WTC11 (cell line): ENCODE data around the gene THUMPD1. TPM values are rescaled to one million over a fixed set of nuclear protein-coding genes. Genes with fewer than 3 reads are reported as not detected.
"Not testable (repeated sequence)": the region's sequence is repeated elsewhere in the genome, so short reads cannot be mapped to it uniquely, and the experiment has no call there.

Experiments used
- ATAC-seq: fragments of 200-7000 bp; cut with Tn5 transposase; 2 replicates; pipeline ENCODE4 v1.10.0; 2021; ENCODE audit warnings: mild to moderate bottlenecking, moderate library complexity
- CTCF ChIA-PET: fragments of 300-600 bp; sonication (Branson Sonifier 250); formaldehyde crosslinking; loops from one replicate; lab custom pipeline; 2021; ENCODE audit warnings: antibody characterized with exemption; lab: Charles Lee
- POLR2A ChIA-PET: fragments of 350-600 bp; sonication (Branson Sonifier 250); formaldehyde crosslinking; loops from one replicate; lab custom pipeline; 2021; ENCODE audit warnings: antibody characterized with exemption; lab: Charles Lee
- DNase-seq: peaks from one replicate; pipeline ENCODE4 v3.0.0; 2021; ENCODE audit warnings: low spot score
- H3K27ac Mint-ChIP-seq: 2 replicates; pipeline ENCODE4 v1.8.0; 2021; ENCODE audit warnings: mixed read lengths
- H3K27me3 Mint-ChIP-seq: 2 replicates; pipeline ENCODE4 v1.8.0; 2021; ENCODE audit warnings: low read depth, mild to moderate bottlenecking, moderate library complexity, mixed read lengths
- H3K36me3 Mint-ChIP-seq: 2 replicates; pipeline ENCODE4 v1.8.0; 2021; ENCODE audit warnings: mixed read lengths
- H3K4me1 Mint-ChIP-seq: 2 replicates; pipeline ENCODE4 v1.8.0; 2022; ENCODE audit warnings: mixed read lengths
- H3K4me3 Mint-ChIP-seq: 2 replicates; pipeline ENCODE4 v1.8.0; 2021; ENCODE audit warnings: mild to moderate bottlenecking, moderate library complexity, mixed read lengths
- H3K9me3 Mint-ChIP-seq: 2 replicates; pipeline ENCODE4 v1.8.0; 2021; ENCODE audit warnings: mixed read lengths
- CREB1 ChIP-seq: sonication (generic); formaldehyde crosslinking; IDR thresholded peaks from 2 replicates; pipeline ENCODE4 v1.8.0; 2023; ENCODE audit warnings: mild to moderate bottlenecking, missing genetic modification reagents
- ELF4 ChIP-seq: sonication (generic); formaldehyde crosslinking; IDR thresholded peaks from 2 replicates; pipeline ENCODE4 v1.8.1; 2022; ENCODE audit warnings: low read depth, mild to moderate bottlenecking, moderate library complexity, missing genetic modification reagents
- EMX1 ChIP-seq: fragments of 250-450 bp; sonication (Bioruptor Pico); IDR thresholded peaks from 2 replicates; pipeline ENCODE4 v1.8.0; 2021; ENCODE audit warnings: mild to moderate bottlenecking
- ESRRA ChIP-seq: sonication (generic); formaldehyde crosslinking; IDR thresholded peaks from 2 replicates; pipeline ENCODE4 v1.8.1; 2022; ENCODE audit warnings: mild to moderate bottlenecking, missing genetic modification reagents, borderline replicate concordance
- ETV6 ChIP-seq: sonication (generic); formaldehyde crosslinking; IDR thresholded peaks from 2 replicates; pipeline ENCODE4 v1.8.1; 2022; ENCODE audit warnings: mild to moderate bottlenecking, missing genetic modification reagents
- FOXP1 ChIP-seq: sonication (generic); formaldehyde crosslinking; IDR thresholded peaks from 2 replicates; pipeline ENCODE4 v1.8.0; 2022; ENCODE audit warnings: missing genetic modification reagents, mild to moderate bottlenecking, moderate library complexity, borderline replicate concordance
- HMGA2 ChIP-seq: fragments of 250-450 bp; sonication (Bioruptor Pico); IDR thresholded peaks from 2 replicates; pipeline ENCODE4 v1.4.0; 2021; ENCODE audit warnings: mild to moderate bottlenecking, moderate library complexity
- HMGXB4 ChIP-seq: sonication (generic); formaldehyde crosslinking; IDR thresholded peaks from 2 replicates; pipeline ENCODE4 v1.8.1; 2023; ENCODE audit warnings: mild to moderate bottlenecking, moderate library complexity, missing genetic modification reagents
- JAZF1 ChIP-seq: fragments of 250-450 bp; sonication (Bioruptor Pico); IDR thresholded peaks from 2 replicates; pipeline ENCODE4 v1.9.0; 2021; ENCODE audit warnings: moderate library complexity, mild to moderate bottlenecking, inconsistent platforms
- MXD4 ChIP-seq: fragments of 250-450 bp; sonication (Bioruptor Pico); IDR thresholded peaks from 2 replicates; pipeline ENCODE4 v1.8.0; 2021; ENCODE audit warnings: mild to moderate bottlenecking, moderate library complexity, borderline replicate concordance
- NR2C2 ChIP-seq: sonication (generic); formaldehyde crosslinking; IDR thresholded peaks from 2 replicates; pipeline ENCODE4 v1.8.0; 2022; ENCODE audit warnings: mild to moderate bottlenecking, missing genetic modification reagents
- SMAD4 ChIP-seq: sonication (generic); formaldehyde crosslinking; IDR thresholded peaks from 2 replicates; pipeline ENCODE4 v1.8.0; 2022; ENCODE audit warnings: mild to moderate bottlenecking, missing genetic modification reagents
- SOX15 ChIP-seq: fragments of 250-450 bp; sonication (Bioruptor Pico); IDR thresholded peaks from 2 replicates; pipeline ENCODE4 v1.9.0; 2021; ENCODE audit warnings: mild to moderate bottlenecking
- TP53 ChIP-seq: sonication (generic); formaldehyde crosslinking; IDR thresholded peaks from 2 replicates; pipeline ENCODE4 v1.8.1; 2023; ENCODE audit warnings: mild to moderate bottlenecking, missing genetic modification reagents
- ZNF317 ChIP-seq: sonication (generic); formaldehyde crosslinking; IDR thresholded peaks from 2 replicates; pipeline ENCODE4 v1.8.1; 2023; ENCODE audit warnings: low read depth, mild to moderate bottlenecking, moderate library complexity, missing genetic modification reagents, borderline replicate concordance
- ZNF396 ChIP-seq: fragments of 250-450 bp; sonication (Bioruptor Pico); IDR thresholded peaks from 2 replicates; pipeline ENCODE4 v1.8.0; 2021; ENCODE audit warnings: mild to moderate bottlenecking, moderate library complexity, borderline replicate concordance
- total RNA-seq: library from RNA; stranded (reverse); gene quantifications from 3 replicates; pipeline ENCODE4 v1.2.3, GENCODE V29; 2021
- TF ChIP-seq, protein P1 (sequence below): sonication (generic); formaldehyde crosslinking; IDR thresholded peaks from 2 replicates; pipeline ENCODE4 v1.8.0; 2023; ENCODE audit warnings: mild to moderate bottlenecking, missing genetic modification reagents
- TF ChIP-seq, protein P2 (sequence below): sonication (generic); formaldehyde crosslinking; IDR thresholded peaks from 2 replicates; pipeline ENCODE4 v1.8.0; 2022; ENCODE audit warnings: mild to moderate bottlenecking, missing genetic modification reagents
- TF ChIP-seq, protein P3 (sequence below): sonication (generic); formaldehyde crosslinking; IDR thresholded peaks from 2 replicates; pipeline ENCODE4 v1.8.0; 2023; ENCODE audit warnings: missing genetic modification reagents
- TF ChIP-seq, protein P4 (sequence below): fragments of 250-450 bp; sonication (Bioruptor Pico); IDR thresholded peaks from 2 replicates; pipeline ENCODE4 v1.8.0; 2021; ENCODE audit warnings: mild to moderate bottlenecking
- TF ChIP-seq, protein P5 (sequence below): fragments of 250-450 bp; sonication (Bioruptor Pico); conservative IDR thresholded peaks from 2 replicates; pipeline ENCODE4 v1.9.0; 2021; ENCODE audit warnings: mild to moderate bottlenecking

THUMPD1 gene
- total RNA-seq, 1 experiment from 2014 or later: 48.5 TPM

DNA sequence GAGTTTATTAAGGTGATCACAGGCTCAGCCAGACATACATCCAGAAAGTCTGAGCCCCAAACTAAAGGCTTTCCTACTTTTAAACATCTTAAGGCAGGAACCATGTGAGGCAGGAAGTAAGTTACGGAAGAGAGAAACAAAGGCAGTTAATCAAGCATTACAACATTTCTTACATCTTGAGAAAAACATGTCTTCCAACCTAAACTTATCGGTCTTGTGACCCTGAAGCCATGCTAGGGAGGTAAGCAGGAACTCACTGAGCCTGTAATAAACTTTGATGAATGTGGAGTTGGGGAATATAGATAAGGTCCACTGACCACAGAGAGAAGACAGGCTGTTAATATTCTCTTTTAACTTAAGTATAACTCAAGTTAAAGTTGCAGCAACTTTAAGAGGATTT is 18.7 kb upstream of the THUMPD1 start (continued):
- no peak for TF ChIP-seq CREB1
- no peak for TF ChIP-seq TP53
- no peak for TF ChIP-seq ELF4 (CRISPR knock-in tag)
- TF ChIP-seq, all 79 proteins: peak for 0

DNA sequence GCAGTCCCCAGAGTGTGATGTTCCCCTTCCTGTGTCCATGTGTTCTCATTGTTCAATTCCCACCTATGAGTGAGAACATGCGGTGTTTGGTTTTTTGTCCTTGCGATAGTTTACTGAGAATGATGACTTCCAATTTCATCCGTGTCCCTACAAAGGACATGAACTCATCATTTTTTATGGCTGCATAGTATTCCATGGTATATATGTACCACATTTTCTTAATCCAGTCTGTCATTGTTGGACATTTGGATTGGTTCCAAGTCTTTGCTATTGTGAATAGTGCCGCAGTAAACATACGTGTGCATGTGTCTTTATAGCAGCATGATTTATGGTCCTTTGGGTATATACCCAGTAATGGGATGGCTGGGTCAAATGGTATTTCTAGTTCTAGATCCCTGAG is 14.2 kb upstream of the THUMPD1 start:
- H3K27ac Mint-ChIP-seq, H3K36me3 Mint-ChIP-seq, H3K4me3 Mint-ChIP-seq, ATAC-seq, POLR2A ChIA-PET, H3K9me3 Mint-ChIP-seq, H3K27me3 Mint-ChIP-seq, H3K4me1 Mint-ChIP-seq, DNase-seq: not testable (repeated sequence)
- CTCF ChIA-PET: interaction anchor here (1.5 kb wide), 1 partner anchor 1172 kb away, joined by 3 read pairs; no protein-coding TSS in a partner anchor

GRCh38 chr16:20755238-20755637 is 13.6 kb upstream of the THUMPD1 start:
- Mint-ChIP-seq H3K4me1 (no peaks in the 10 kb centered on the region), H3K4me3 (no peak overlapping the region), H3K27ac (no peak overlapping the region), H3K36me3 (no peaks in the 10 kb centered on the region), H3K9me3 (no peaks in the 10 kb centered on the region; the same call in 1 of the 2 replicates), H3K27me3 (peaks cover 9% of the 10 kb centered on the region)
- DNase-seq: no peak
- CTCF ChIA-PET: interaction anchor here (1.5 kb wide), 1 partner anchor 1172 kb away, joined by 3 read pairs; no protein-coding TSS in a partner anchor
- POLR2A ChIA-PET: no interaction called here
- no peak for ATAC-seq
- TF ChIP-seq ESRRA (no peak), EMX1 (CRISPR knock-in tag) (no peak), HMGXB4 (CRISPR knock-in tag) (no peak), SMAD4 (CRISPR knock-in tag) (no peak), FOXP1 (CRISPR knock-in tag) (no peak), SOX15 (CRISPR knock-in tag) (no peak), JAZF1 (CRISPR knock-in tag) (no peak), MXD4 (no peak), NR2C2 (CRISPR knock-in tag) (no peak), ELF4 (CRISPR knock-in tag) (no peak), ZNF396 (CRISPR knock-in tag) (no peak), ETV6 (no peak), HMGA2 (CRISPR knock-in tag) (no peak), ZNF317 (CRISPR knock-in tag) (no peak)
- TF ChIP-seq, protein P1, sequence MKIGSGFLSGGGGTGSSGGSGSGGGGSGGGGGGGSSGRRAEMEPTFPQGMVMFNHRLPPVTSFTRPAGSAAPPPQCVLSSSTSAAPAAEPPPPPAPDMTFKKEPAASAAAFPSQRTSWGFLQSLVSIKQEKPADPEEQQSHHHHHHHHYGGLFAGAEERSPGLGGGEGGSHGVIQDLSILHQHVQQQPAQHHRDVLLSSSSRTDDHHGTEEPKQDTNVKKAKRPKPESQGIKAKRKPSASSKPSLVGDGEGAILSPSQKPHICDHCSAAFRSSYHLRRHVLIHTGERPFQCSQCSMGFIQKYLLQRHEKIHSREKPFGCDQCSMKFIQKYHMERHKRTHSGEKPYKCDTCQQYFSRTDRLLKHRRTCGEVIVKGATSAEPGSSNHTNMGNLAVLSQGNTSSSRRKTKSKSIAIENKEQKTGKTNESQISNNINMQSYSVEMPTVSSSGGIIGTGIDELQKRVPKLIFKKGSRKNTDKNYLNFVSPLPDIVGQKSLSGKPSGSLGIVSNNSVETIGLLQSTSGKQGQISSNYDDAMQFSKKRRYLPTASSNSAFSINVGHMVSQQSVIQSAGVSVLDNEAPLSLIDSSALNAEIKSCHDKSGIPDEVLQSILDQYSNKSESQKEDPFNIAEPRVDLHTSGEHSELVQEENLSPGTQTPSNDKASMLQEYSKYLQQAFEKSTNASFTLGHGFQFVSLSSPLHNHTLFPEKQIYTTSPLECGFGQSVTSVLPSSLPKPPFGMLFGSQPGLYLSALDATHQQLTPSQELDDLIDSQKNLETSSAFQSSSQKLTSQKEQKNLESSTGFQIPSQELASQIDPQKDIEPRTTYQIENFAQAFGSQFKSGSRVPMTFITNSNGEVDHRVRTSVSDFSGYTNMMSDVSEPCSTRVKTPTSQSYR (CRISPR knock-in tag): no peak
- TF ChIP-seq, protein P2, sequence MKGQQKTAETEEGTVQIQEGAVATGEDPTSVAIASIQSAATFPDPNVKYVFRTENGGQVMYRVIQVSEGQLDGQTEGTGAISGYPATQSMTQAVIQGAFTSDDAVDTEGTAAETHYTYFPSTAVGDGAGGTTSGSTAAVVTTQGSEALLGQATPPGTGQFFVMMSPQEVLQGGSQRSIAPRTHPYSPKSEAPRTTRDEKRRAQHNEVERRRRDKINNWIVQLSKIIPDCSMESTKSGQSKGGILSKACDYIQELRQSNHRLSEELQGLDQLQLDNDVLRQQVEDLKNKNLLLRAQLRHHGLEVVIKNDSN (CRISPR knock-in tag): no peak
- TF ChIP-seq, protein P3, sequence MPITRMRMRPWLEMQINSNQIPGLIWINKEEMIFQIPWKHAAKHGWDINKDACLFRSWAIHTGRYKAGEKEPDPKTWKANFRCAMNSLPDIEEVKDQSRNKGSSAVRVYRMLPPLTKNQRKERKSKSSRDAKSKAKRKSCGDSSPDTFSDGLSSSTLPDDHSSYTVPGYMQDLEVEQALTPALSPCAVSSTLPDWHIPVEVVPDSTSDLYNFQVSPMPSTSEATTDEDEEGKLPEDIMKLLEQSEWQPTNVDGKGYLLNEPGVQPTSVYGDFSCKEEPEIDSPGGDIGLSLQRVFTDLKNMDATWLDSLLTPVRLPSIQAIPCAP: no peak
- TF ChIP-seq, protein P4, sequence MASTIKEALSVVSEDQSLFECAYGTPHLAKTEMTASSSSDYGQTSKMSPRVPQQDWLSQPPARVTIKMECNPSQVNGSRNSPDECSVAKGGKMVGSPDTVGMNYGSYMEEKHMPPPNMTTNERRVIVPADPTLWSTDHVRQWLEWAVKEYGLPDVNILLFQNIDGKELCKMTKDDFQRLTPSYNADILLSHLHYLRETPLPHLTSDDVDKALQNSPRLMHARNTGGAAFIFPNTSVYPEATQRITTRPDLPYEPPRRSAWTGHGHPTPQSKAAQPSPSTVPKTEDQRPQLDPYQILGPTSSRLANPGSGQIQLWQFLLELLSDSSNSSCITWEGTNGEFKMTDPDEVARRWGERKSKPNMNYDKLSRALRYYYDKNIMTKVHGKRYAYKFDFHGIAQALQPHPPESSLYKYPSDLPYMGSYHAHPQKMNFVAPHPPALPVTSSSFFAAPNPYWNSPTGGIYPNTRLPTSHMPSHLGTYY: no peak
- TF ChIP-seq, protein P5, sequence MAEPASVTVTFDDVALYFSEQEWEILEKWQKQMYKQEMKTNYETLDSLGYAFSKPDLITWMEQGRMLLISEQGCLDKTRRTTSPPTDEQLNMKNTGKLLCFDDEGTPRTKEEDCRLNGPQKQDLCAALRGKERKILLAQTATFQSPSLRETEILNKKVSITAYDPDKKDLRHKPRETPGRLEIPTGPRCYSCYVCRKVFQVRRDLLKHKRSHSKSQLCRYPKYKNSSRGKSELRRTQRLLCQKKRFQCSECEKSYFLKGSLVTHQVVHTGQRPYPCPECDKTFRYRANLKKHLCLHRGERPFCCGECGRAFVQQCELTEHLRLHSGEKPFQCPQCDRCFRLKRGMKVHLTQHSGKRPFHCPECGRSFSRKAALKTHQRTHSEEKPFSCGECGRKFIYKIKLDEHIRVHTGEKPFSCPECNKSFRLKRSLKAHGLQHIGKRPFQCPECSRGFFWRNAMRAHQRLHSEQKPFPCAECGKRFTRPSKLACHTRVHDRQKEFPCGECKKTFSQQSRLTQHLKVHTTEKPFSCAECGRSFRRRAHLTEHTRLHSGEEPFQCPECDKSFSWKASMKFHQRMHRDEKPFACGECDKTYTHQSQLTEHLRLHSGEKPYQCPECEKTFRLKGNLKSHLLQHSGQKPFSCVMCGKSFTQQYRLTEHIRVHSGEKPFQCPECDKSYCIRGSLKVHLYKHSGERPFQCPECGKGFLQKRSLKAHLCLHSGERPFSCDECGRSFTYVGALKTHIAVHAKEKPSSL (CRISPR knock-in tag): no peak
